GM12878 (cell line): Measurements from ENCODE around the gene OR2A5. TPM values are rescaled to one million over a fixed set of nuclear protein-coding genes. Genes with fewer than 3 reads are reported as not detected.

Experiments
- ATAC-seq: fragments of 200-7000 bp; cut with Tn5 transposase; 3 replicates; pipeline ENCODE4 v1.9.1; 2020; ENCODE audit warnings: mild to moderate bottlenecking, moderate library complexity
- Bru-seq: library from RNA; stranded (reverse); fragments of 400-500 nt; gene quantifications from one replicate; lab custom pipeline; 2021; lab: Mats Ljungman, UMichigan
- BruChase-seq, 2 experiments: library from RNA; stranded (reverse); fragments of 400-500 nt; gene quantifications; one replicate each; lab custom pipeline; 2021; lab: Mats Ljungman, UMichigan
- BruUV-seq: library from RNA; stranded (reverse); fragments of 400-500 nt; replicated peaks from 2 replicates; lab custom pipeline; 2021; lab: Mats Ljungman, UMichigan
- CTCF ChIA-PET: fragments of 300-600 bp; sonication (Branson Sonifier 250); formaldehyde crosslinking; extraction: SDS; loops from one replicate; lab custom pipeline; 2021; ENCODE audit warnings: inconsistent platforms; lab: Yijun Ruan, JAX
- POLR2A ChIA-PET: fragments of 350-600 bp; formaldehyde crosslinking; extraction: SDS; loops from one replicate; lab custom pipeline; 2021; ENCODE audit warnings: inconsistent platforms; lab: Charles Lee
- RAD21 ChIA-PET: fragments of 300-600 bp; sonication (Branson Sonifier 250); formaldehyde crosslinking; loops from one replicate; lab custom pipeline; 2023; ENCODE audit warnings: antibody characterized with exemption; ENCODE audit not compliant: unreplicated experiment; lab: Charles Lee
- SMC1A ChIA-PET: fragments of 300-600 bp; sonication (Branson Sonifier 250); formaldehyde crosslinking; loops from one replicate; lab custom pipeline; 2023; ENCODE audit not compliant: unreplicated experiment, uncharacterized antibody; lab: Charles Lee
- DNase-seq: peaks from one replicate; pipeline ENCODE4 v3.0.0-alpha.2; 2011; ENCODE audit warnings: low read depth, low spot score
- FAIRE-seq: peaks from 3 replicates; lab custom pipeline; 2011; peaks lifted over from hg19 to GRCh38; lab: Jason Lieb, UNC
- H2AFZ ChIP-seq: 2 replicates; pipeline ENCODE4 v1.6.0; 2011; ENCODE audit warnings: low read depth, low read length, control low read depth; ENCODE audit not compliant: control insufficient read depth
- H3K27ac ChIP-seq: 2 replicates; pipeline ENCODE4 v1.5.1; 2011; ENCODE audit warnings: control low read depth; ENCODE audit not compliant: control insufficient read depth, insufficient read depth
- H3K27me3 ChIP-seq, 2 experiments: replicated peaks in 1 of 2; 2 replicates each; pipeline versions ENCODE4 v1.6.0 to v1.6.1; 2011; ENCODE audit warnings: low read length in 1 of 2; ENCODE audit not compliant: control insufficient read depth in 2 of 2, insufficient read depth in 2 of 2
- H3K36me3 ChIP-seq, 2 experiments: 2 replicates each; pipeline ENCODE4 v1.5.1; 2011; ENCODE audit warnings: low read length in 1 of 2; ENCODE audit not compliant: control insufficient read depth in 2 of 2, insufficient read depth in 2 of 2
- H3K4me1 ChIP-seq: 2 replicates; pipeline ENCODE4 v1.6.1; 2011; ENCODE audit warnings: mild to moderate bottlenecking, low read length, moderate library complexity, mixed read lengths; ENCODE audit not compliant: control insufficient read depth, insufficient read depth
- H3K4me2 ChIP-seq: 2 replicates; pipeline ENCODE4 v1.6.0; 2011; ENCODE audit warnings: control low read depth; ENCODE audit not compliant: control insufficient read depth, insufficient read depth
- H3K4me3 ChIP-seq: fragments of 200-600 bp; sonication (generic); 2 replicates; pipeline ENCODE4 v1.5.1; 2016
- H3K79me2 ChIP-seq: 2 replicates; pipeline ENCODE4 v1.6.0; 2011; ENCODE audit warnings: low read length; ENCODE audit not compliant: control insufficient read depth, insufficient read depth
- H3K9ac ChIP-seq: 2 replicates; pipeline ENCODE4 v1.8.0; 2011; ENCODE audit warnings: low read length, control low read depth, mixed read lengths; ENCODE audit not compliant: control insufficient read depth, insufficient read depth
- H3K9me3 ChIP-seq: replicated peaks from 3 replicates; pipeline ENCODE4 v1.5.1; 2011; ENCODE audit warnings: mild to moderate bottlenecking, low read length; ENCODE audit not compliant: control insufficient read depth, insufficient read depth
- H4K20me1 ChIP-seq: 2 replicates; pipeline ENCODE4 v1.6.0; 2011; ENCODE audit not compliant: control insufficient read depth, insufficient read depth
- CHD2 ChIP-seq: IDR thresholded peaks from 2 replicates; pipeline ENCODE4 v1.6.1; 2011; ENCODE audit warnings: low read depth, low read length, improper control_type of control experiment, borderline replicate concordance
- CREM ChIP-seq: IDR thresholded peaks from 2 replicates; pipeline ENCODE4 v1.6.1; 2014; ENCODE audit warnings: antibody characterized with exemption, low read depth
- IRF3 ChIP-seq: fragments of 450-650 bp; IDR thresholded peaks from 2 replicates; pipeline ENCODE4 v1.6.1; 2014; ENCODE audit warnings: mild to moderate bottlenecking
- RAD51 ChIP-seq: fragments of 450-650 bp; IDR thresholded peaks from 2 replicates; pipeline ENCODE4 v1.6.1; 2016; ENCODE audit warnings: moderate library complexity, mild to moderate bottlenecking, inconsistent platforms
- SMARCA5 ChIP-seq: fragments of 450-650 bp; IDR thresholded peaks from 2 replicates; pipeline ENCODE4 v1.6.1; 2017; ENCODE audit warnings: mild to moderate bottlenecking
- SREBF1 ChIP-seq: IDR thresholded peaks from 2 replicates; pipeline ENCODE4 v1.6.1; 2012; ENCODE audit warnings: mild to moderate bottlenecking, low read length
- STAT1 ChIP-seq: fragments of 450-650 bp; conservative IDR thresholded peaks from 2 replicates; pipeline ENCODE4 v1.6.1; 2014; ENCODE audit warnings: antibody characterized with exemption, mild to moderate bottlenecking
- ZNF24 ChIP-seq: fragments of 450-650 bp; IDR thresholded peaks from 2 replicates; pipeline ENCODE4 v1.6.1; 2017; ENCODE audit warnings: antibody characterized with exemption, mild to moderate bottlenecking
- WGBS: methylation state at CpG from one replicate; pipeline ENCODE4 v1.1.6; 2016; ENCODE audit warnings: low lambda C conversion rate; ENCODE audit not compliant: insufficient replicate concordance, insufficient coverage; ENCODE audit errors: missing lambda C conversion rate; 5-methylcytosine and 5-hydroxymethylcytosine counted together
- in situ Hi-C: fragments of 300-500 bp; cut with MboI; formaldehyde crosslinking; loops from 9 replicates; pipeline ENCODE4 v1.14.3; 2018; ENCODE audit warnings: mixed read lengths
- intact Hi-C: fragments of 100-400 bp; cut with micrococcal nuclease; formaldehyde crosslinking; loops from one replicate; pipeline ENCODE4 v1.14.2; 2022; ENCODE audit not compliant: unreplicated experiment
- long read RNA-seq, 2 experiments: library from polyadenylated mRNA; unstranded; transcript quantifications; one replicate each; pipeline ENCODE4 v2.0.0, GENCODE V29; 2019 to 2020
- polyA minus RNA-seq, 3 experiments: library from RNA; depleted of rRNA, polyadenylated mRNA; stranded (reverse); fragments of >200 nt; gene quantifications; 2 replicates each; pipeline ENCODE4 v1.2.3, GENCODE V29; 2011
- polyA plus RNA-seq, 11 experiments: library from polyadenylated mRNA; depleted of rRNA in 4 of 11; unstranded in 6 of 11; stranded (reverse) in 5 of 11; fragments of >200 nt; fragmentation: Nextera tagmentation in 4 of 11; fragmentation: Illumina TruSeq in 1 of 11; extraction: Ambion mirVana in 4 of 11; extraction: Trizol in 1 of 11; gene quantifications; 1 replicate in 1 of 11; 2 replicates in 10 of 11; pipeline versions ENCODE4 v1.2.1 to v1.2.3, GENCODE V29; 2011 to 2016; ENCODE audit warnings: inconsistent platforms in 2 of 11, missing spikeins in 2 of 11, low read depth in 1 of 11
- total RNA-seq, 4 experiments: library from RNA; depleted of rRNA in 3 of 4; stranded (reverse); fragments of >200 nt in 3 of 4; fragmentation: Illumina TruSeq in 1 of 4; extraction: Trizol in 1 of 4; gene quantifications; 2 replicates each; pipeline versions ENCODE4 v1.2.1 to v1.2.3, GENCODE V29; 2013 to 2021

Gene OR2A5
- not detected in 2 replicates for total RNA-seq (2013; cell fraction: nucleolus; rRNA removed)
- total RNA-seq (2014; rRNA removed) (not detected in 2 replicates), total RNA-seq (2014; rRNA removed; fragmentation: Illumina TruSeq; extraction: Trizol) (not detected in 2 replicates), total RNA-seq (2021) (not detected in 2 replicates), polyA plus RNA-seq (2011; rRNA removed) (not detected in 2 replicates), polyA plus RNA-seq (2014; fragmentation: Illumina TruSeq; extraction: Trizol) (not detected in 2 replicates), polyA plus RNA-seq (2014; fragmentation: Nextera tagmentation; extraction: Ambion mirVana) (under 1 TPM in 1 of 2 experiments, not detected in 1; 0.19 TPM), polyA plus RNA-seq (2014; rRNA removed) (not detected in 2 replicates), polyA plus RNA-seq (2016; fragmentation: Nextera tagmentation; extraction: Ambion mirVana) (not detected), polyA minus RNA-seq (2011; rRNA and poly(A)+ RNA removed) (not detected in 2 replicates), Bru-seq, nascent RNA (not detected), BruChase-seq, experiment 1, labeled RNA remaining after a 6-hour chase (percentile 5 among the genes with signal in this experiment), BruChase-seq, experiment 2, labeled RNA remaining after a 2-hour chase (percentile 8 among the genes with signal in this experiment)
- polyA plus RNA-seq (2011; ENCODE audit: low read depth) = not detected
- polyA plus RNA-seq (2011; cell fraction: cytosol; rRNA removed) = not detected in 2 replicates
- not detected in 2 replicates for polyA plus RNA-seq (2011; cell fraction: nucleus; rRNA removed)
- polyA plus RNA-seq (2012) = not detected in 2 replicates
- not detected in 2 replicates for polyA minus RNA-seq (2011; cell fraction: cytosol; rRNA and poly(A)+ RNA removed)
- polyA minus RNA-seq (2011; cell fraction: nucleus; rRNA and poly(A)+ RNA removed) = not detected in 2 replicates
- long read RNA-seq, experiment 1 = 0 reads
- long read RNA-seq, experiment 2 = 0 reads

- CTCF ChIA-PET = no interaction called here
- RAD21 ChIA-PET = no interaction called here
- Histone ChIP-seq H2AFZ (no peak within 1 kb of the TSS), H3K4me3 (no peak within 1 kb of the TSS), H3K9ac (no peak within 1 kb of the TSS), H3K4me1 (no peaks in the 10 kb centered on the region), H3K9me3 (no peaks in the 10 kb centered on the region), H3K79me2 (no peaks in the 10 kb centered on the region), H3K36me3 (no peaks in the 10 kb centered on the region), H3K4me2 (no peak within 1 kb of the TSS), H3K27me3 (no peaks in the 10 kb centered on the region; a peak in 1 of 4 replicates), H3K27ac (no peak within 1 kb of the TSS), H4K20me1 (no peaks in the 10 kb centered on the region)
- no TSS peak for BruUV-seq
- SMC1A ChIA-PET = no interaction called here
- FAIRE-seq (no peak), DNase-seq (no peak), ATAC-seq (no peak)
- POLR2A ChIA-PET = no interaction called here
- in situ Hi-C loops (no loop called here), intact Hi-C loops (no loop called here)
- TF ChIP-seq CREM = no peak
- TF ChIP-seq IRF3 = no peak
- no peak for TF ChIP-seq RAD51
- no peak for TF ChIP-seq SREBF1
- no peak for TF ChIP-seq SMARCA5
- TF ChIP-seq ZNF24 = no peak
- no peak for TF ChIP-seq STAT1
- no peak for TF ChIP-seq CHD2
- 0% methylated on average over 1 of the region's 1 CpG for WGBS
These were observed at the start of gene OR2A5 for GRCh38 chr7:144048648-144049047. Gene OR2A5 (plus strand): TSS chr7:144048948. CDS start chr7:144050402, 1,454 bp downstream.
